NCI-H2081 treated with DMSO at 0.1 percent for 48 hours (cell line): ENCODE data around the gene PRPF18.

Experiments used
- DNase-seq: peaks from one replicate; lab custom pipeline; 2025; lab: John Stamatoyannopoulos, UW

PRPF18 gene

DNA sequence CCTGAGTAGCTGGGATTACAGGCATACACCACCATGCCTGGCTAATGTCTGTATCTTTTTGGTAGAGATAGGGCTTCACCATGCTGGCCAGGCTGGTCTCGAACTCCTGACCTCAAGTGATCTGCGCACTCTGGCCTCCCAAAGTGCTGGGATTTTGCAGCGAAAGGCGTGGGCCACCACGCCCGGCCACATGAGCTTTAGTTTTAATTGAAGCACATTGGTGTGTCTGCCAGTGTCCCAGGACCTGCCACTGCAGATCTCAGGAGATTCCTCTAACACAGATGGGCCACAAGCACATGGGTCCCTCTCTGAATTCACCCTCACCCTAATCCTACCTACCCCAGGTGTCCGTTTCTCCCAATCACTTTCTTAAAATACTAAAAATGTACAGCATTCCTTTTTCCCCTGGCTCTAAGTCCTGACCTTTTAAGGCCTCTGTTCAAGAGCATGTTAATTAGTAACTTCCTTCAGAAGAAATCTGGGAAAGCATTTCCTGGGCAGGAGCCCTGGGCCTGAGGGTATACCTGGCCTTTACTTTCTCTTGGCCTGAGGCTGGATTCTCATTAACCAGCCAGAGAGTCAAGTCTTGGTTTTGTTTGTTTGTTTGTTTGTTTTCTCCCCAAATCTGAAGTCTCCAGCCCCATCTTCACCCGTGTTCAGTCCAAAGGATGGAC is 82.6 kb downstream of the PRPF18 start:
- DNase-seq, result no peak

GRCh38 chr10:13669901-13670300 is 83.1 kb downstream of the PRPF18 start:
- DNase-seq, result no peak

DNA sequence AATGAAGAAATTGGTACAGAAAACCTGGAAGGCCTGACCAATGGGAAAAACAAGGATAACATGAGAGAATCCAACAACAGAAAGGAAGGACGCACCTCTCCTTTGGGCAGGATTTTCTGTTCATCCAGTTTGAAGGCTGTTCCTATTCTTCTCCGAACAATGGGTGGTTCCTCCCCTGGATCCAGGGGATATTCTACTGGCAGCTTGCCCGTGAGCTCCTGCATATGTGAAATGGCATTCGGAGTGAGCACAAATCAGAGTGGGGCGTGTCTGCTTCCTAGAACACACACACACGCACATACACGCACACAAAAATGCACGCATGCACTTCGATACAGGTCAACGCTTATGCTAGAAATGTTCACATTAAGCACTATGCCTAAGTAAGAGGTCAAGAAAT is 83.5 kb downstream of the PRPF18 start:
- no peak for DNase-seq

- no peak for DNase-seq
Measured at GRCh38 chr10:13671904-13672303, 85.1 kb downstream of the PRPF18 start.

- DNase-seq, result no peak
Measured at GRCh38 chr10:13672548-13672947, 85.8 kb downstream of the PRPF18 start.

- no peak for DNase-seq
Measured at GRCh38 chr10:13673156-13673555, 86.4 kb downstream of the PRPF18 start.

DNA sequence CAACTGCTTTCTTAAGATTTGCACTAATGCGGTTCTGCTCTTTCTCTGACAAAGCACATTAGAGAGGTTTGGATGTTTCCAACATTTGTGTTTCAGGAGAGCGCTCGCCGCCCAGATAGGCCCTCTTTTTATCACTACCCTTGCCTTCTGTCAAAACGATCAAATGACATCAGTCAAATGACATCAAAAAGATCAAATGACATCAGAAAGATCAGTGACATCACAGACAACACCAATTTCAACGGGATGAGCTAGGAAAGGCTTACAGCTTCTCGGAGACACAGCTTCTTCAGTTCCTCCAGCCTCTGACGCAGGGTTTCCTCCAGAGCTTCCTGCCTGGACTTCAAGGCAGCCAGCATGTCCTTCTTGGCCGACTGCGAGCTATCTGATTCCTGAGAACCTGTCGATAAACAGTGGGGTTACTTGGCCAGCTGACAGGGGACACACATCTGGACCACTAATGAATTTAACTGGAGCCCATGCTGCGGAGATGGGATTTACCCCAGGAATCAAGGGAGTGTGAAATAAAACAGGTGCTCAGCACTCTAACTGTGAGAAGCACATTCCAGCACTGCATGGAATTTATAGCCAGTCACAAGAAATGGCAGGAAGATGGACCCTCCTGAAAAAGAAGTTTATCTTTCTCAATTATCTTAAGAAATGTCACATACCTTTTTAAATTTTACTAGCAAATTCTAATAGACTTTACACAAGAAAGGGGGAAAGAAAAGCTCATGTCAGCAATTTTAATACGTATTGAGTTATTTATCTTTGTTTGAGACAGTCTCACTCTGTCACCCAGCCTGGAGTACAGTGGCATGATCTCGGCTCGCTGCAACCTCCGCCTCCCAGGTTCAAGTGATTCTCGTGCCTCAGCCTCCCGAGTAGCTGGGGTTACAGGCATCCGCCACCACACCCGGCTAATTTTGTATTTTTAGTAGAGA is 88.2 kb downstream of the PRPF18 start:
- DNase-seq, result no peak

- DNase-seq, result no peak
Measured at GRCh38 chr10:13678101-13678843, 91.5 kb downstream of the PRPF18 start.
